Subcutaneous adipose tissue (tissue), 4 donors: ENCODE data around the gene LDLRAD3. TPM values are rescaled to one million over a fixed set of nuclear protein-coding genes. Genes with fewer than 3 reads are reported as not detected.

Source experiments
- CTCF ChIP-seq: fragments of 450-650 bp; IDR thresholded peaks from one replicate; pipeline ENCODE4 v1.5.1; 2016; ENCODE audit warnings: low read depth, mild to moderate bottlenecking, control low read depth, antibody characterized with exemption, moderate library complexity
- total RNA-seq, 4 donors: library from RNA; depleted of rRNA; stranded (reverse); fragments of >200 nt; gene quantifications; one replicate each; pipeline ENCODE4 v1.1.0, GENCODE V29; 2016

Gene LDLRAD3
- total RNA-seq, 4 donors from 2014 or later, result 22.8 to 39.6 (median 29.4) TPM

- no peak for TF ChIP-seq CTCF
Measured at GRCh38 chr11:35955636-35956035, 11.8 kb downstream of the LDLRAD3 start.

GRCh38 chr11:35962369-35963138 lies 18.7 kb downstream of the LDLRAD3 start:
- TF ChIP-seq CTCF, result no peak

GRCh38 chr11:35963911-35964310 lies 20.0 kb downstream of the LDLRAD3 start:
- no peak for TF ChIP-seq CTCF

- no peak for TF ChIP-seq CTCF
Measured at GRCh38 chr11:35964841-35965240, 21.0 kb downstream of the LDLRAD3 start.

GRCh38 chr11:35967042-35967441 lies 23.2 kb downstream of the LDLRAD3 start:
- no peak for TF ChIP-seq CTCF

- TF ChIP-seq CTCF, result no peak
Measured at GRCh38 chr11:35968386-35969088, 24.7 kb downstream of the LDLRAD3 start.
